Keratinocyte (primary cell): Measurements from ENCODE around the gene TUBGCP4.

Experiments
- EZH2 ChIP-seq: IDR thresholded peaks from one replicate; pipeline ENCODE4 v1.6.1; 2012; ENCODE audit warnings: inconsistent platforms, mild to moderate bottlenecking, low read length, moderate library complexity
- TF ChIP-seq, protein P1 (sequence below), 3 experiments: IDR thresholded peaks in 1 of 3; conservative IDR thresholded peaks in 1 of 3; optimal IDR thresholded peaks in 1 of 3; 2 replicates in 2 of 3; 3 replicates in 1 of 3; pipeline versions ENCODE3 to v1.5.1; 2011; ENCODE audit warnings: low read length in 3 of 3, mild to moderate bottlenecking in 3 of 3, moderate library complexity in 2 of 3, control low read depth in 1 of 3, inconsistent platforms in 1 of 3; ENCODE audit not compliant: insufficient read depth in 2 of 3; ENCODE audit errors: extremely low read depth in 1 of 3

DNA sequence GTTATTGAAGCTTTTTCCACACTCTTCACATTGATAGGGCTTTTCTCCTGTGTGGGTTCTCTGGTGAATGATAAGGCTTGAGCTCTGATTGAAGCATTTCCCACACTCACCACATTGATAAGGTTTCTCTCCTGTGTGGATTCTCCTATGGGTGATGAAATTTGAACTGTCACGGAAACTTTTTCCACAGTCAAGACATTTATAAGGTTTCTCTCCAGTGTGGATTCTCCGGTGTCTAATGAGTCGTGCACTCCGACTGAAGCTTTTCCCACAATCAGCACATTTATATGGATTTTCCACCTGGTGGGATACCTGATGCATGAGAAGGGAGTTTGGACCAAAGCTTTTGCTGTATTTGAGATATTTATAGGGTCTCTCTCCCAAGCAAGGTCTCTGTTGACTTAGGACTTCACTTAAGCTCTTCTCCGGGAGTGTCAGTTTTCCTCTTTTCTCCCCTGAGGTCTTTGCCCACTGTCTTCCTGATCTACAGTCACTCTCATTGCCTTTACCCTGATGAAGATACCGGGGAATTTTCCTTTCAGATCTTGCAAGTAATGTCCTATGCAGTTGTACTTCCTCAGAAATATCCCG is 9.5 kb upstream of the TUBGCP4 start:
- TF ChIP-seq, protein P1, sequence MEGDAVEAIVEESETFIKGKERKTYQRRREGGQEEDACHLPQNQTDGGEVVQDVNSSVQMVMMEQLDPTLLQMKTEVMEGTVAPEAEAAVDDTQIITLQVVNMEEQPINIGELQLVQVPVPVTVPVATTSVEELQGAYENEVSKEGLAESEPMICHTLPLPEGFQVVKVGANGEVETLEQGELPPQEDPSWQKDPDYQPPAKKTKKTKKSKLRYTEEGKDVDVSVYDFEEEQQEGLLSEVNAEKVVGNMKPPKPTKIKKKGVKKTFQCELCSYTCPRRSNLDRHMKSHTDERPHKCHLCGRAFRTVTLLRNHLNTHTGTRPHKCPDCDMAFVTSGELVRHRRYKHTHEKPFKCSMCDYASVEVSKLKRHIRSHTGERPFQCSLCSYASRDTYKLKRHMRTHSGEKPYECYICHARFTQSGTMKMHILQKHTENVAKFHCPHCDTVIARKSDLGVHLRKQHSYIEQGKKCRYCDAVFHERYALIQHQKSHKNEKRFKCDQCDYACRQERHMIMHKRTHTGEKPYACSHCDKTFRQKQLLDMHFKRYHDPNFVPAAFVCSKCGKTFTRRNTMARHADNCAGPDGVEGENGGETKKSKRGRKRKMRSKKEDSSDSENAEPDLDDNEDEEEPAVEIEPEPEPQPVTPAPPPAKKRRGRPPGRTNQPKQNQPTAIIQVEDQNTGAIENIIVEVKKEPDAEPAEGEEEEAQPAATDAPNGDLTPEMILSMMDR (optimal IDR thresholded peaks at IDR 0.05 in 1 of 3, IDR thresholded peaks at IDR 0.05 in 1 of 3, conservative IDR thresholded peaks at IDR 0.05 in 1 of 3; ENCODE audit: extremely low read depth in 1 of 3, insufficient read depth in 2 of 3, low read length in 3 of 3) = no peak
- no peak for TF ChIP-seq EZH2
